ENCODE data around the gene FTL.
A peak's percentile ranks its signal among the peaks of the same experiment; 100 is the strongest.

GRCh38 chr19:48999481-49000325 lies 34.6 kb downstream of the FTL start:
- peak; percentile 43 to 62 (median 54) for TF ChIP-seq CTCF (IDR thresholded peaks at IDR 0.05)
- no peak for TF ChIP-seq POLR2A (IDR thresholded peaks at IDR 0.05)
